ENCODE measurements around the gene ACBD3.

Gene ACBD3

GRCh38 chr1:226134170-226135058 lies 52.1 kb downstream of the ACBD3 start:
- no peak for DNase-seq (ENCODE audit: low read depth)

GRCh38 chr1:226133504-226134123 lies 52.9 kb downstream of the ACBD3 start:
- DNase-seq (ENCODE audit: low read depth), result no peak

GRCh38 chr1:226132728-226133503 lies 53.6 kb downstream of the ACBD3 start:
- DNase-seq (ENCODE audit: low read depth), result no peak

GRCh38 chr1:226131639-226132038 lies 54.9 kb downstream of the ACBD3 start:
- DNase-seq (ENCODE audit: low read depth), result no peak

- DNase-seq (ENCODE audit: low read depth), result no peak
Measured at GRCh38 chr1:226129230-226129629, 57.3 kb downstream of the ACBD3 start.

- no peak for DNase-seq (ENCODE audit: low read depth)
Measured at GRCh38 chr1:226128487-226129075, 58.0 kb downstream of the ACBD3 start.

- DNase-seq (ENCODE audit: low read depth), result no peak
Measured at GRCh38 chr1:226126824-226127569, 59.5 kb downstream of the ACBD3 start.

- DNase-seq (ENCODE audit: low read depth), result no peak
Measured at GRCh38 chr1:226125831-226126230, 60.7 kb downstream of the ACBD3 start.

- DNase-seq (ENCODE audit: low read depth), result peak; percentile 87
Measured at GRCh38 chr1:226125097-226125630, 61.4 kb downstream of the ACBD3 start.

- no peak for DNase-seq (ENCODE audit: low read depth)
Measured at GRCh38 chr1:226123591-226124471, 62.7 kb downstream of the ACBD3 start.

- DNase-seq (ENCODE audit: low read depth), result no peak
Measured at GRCh38 chr1:226123212-226123560, 63.4 kb downstream of the ACBD3 start.

GRCh38 chr1:226121587-226122400 lies 64.7 kb downstream of the ACBD3 start:
- peak; percentile 57 for DNase-seq (ENCODE audit: low read depth)

GRCh38 chr1:226121049-226121586 lies 65.4 kb downstream of the ACBD3 start:
- no peak for DNase-seq (ENCODE audit: low read depth)

- no peak for DNase-seq (ENCODE audit: low read depth)
Measured at GRCh38 chr1:226120398-226120797, 66.1 kb downstream of the ACBD3 start.

GRCh38 chr1:226119169-226119568 lies 67.4 kb downstream of the ACBD3 start:
- DNase-seq (ENCODE audit: low read depth), result no peak

GRCh38 chr1:226118357-226118756 lies 68.2 kb downstream of the ACBD3 start:
- DNase-seq (ENCODE audit: low read depth), result no peak

GRCh38 chr1:226117330-226117729 lies 69.2 kb downstream of the ACBD3 start:
- DNase-seq (ENCODE audit: low read depth), result no peak

GRCh38 chr1:226116673-226117072 lies 69.9 kb downstream of the ACBD3 start:
- DNase-seq (ENCODE audit: low read depth), result no peak

GRCh38 chr1:226112626-226113025 lies 73.9 kb downstream of the ACBD3 start:
- DNase-seq (ENCODE audit: low read depth), result no peak
